ENCODE data around the gene CCT6B.
A peak's percentile ranks its signal among the peaks of the same experiment; 100 is the strongest.
"Not testable (repeated sequence)": the region's sequence is repeated elsewhere in the genome, so short reads cannot be mapped to it uniquely, and the experiment has no call there.

The CCT6B gene

GRCh38 chr17:34980353-34980680 lies 19.1 kb upstream of the CCT6B start, which contains the start of gene LIG3:
Gene LIG3 (plus strand): TSS chr17:34980512. CDS start chr17:34983006, 2,494 bp downstream.
- DNase-seq: peak; percentile 91 to 94

- DNase-seq: no peak
Measured at GRCh38 chr17:34979650-34980352, 18.5 kb upstream of the CCT6B start.

- DNase-seq: no peak
Measured at GRCh38 chr17:34979153-34979552, 17.9 kb upstream of the CCT6B start.

- no peak for DNase-seq
Measured at GRCh38 chr17:34974794-34975785, 13.8 kb upstream of the CCT6B start.

GRCh38 chr17:34974179-34974578 lies 12.9 kb upstream of the CCT6B start:
- no peak for DNase-seq

- DNase-seq: no peak
Measured at GRCh38 chr17:34958438-34958837, 2.8 kb downstream of the CCT6B start.

- DNase-seq: not testable (repeated sequence)
Measured at GRCh38 chr17:34950780-34951179, 10.5 kb downstream of the CCT6B start.

- DNase-seq: no peak
Measured at GRCh38 chr17:34930283-34930682, 31.0 kb downstream of the CCT6B start.

GRCh38 chr17:34926661-34927060 lies 34.6 kb downstream of the CCT6B start:
- no peak for DNase-seq

- no peak for DNase-seq
Measured at GRCh38 chr17:34920676-34921075, 40.6 kb downstream of the CCT6B start.

GRCh38 chr17:34917381-34917780 lies 43.9 kb downstream of the CCT6B start:
- no peak for DNase-seq

GRCh38 chr17:34916120-34916519 lies 45.1 kb downstream of the CCT6B start:
- DNase-seq: no peak

- no peak for DNase-seq
Measured at GRCh38 chr17:34913001-34913400, 48.3 kb downstream of the CCT6B start.

- no peak for DNase-seq
Measured at GRCh38 chr17:34909040-34909439, 52.2 kb downstream of the CCT6B start.

- no peak for DNase-seq
Measured at GRCh38 chr17:34902831-34903547, 58.3 kb downstream of the CCT6B start.

- no peak for DNase-seq
Measured at GRCh38 chr17:34899643-34900291, 61.5 kb downstream of the CCT6B start.

GRCh38 chr17:34895383-34895782 lies 65.9 kb downstream of the CCT6B start:
- no peak for DNase-seq

GRCh38 chr17:34894964-34895363 lies 66.3 kb downstream of the CCT6B start:
- no peak for DNase-seq

GRCh38 chr17:34892461-34893249 lies 68.6 kb downstream of the CCT6B start:
- DNase-seq: peak in 1 of 2 donors; percentile 23

GRCh38 chr17:34886831-34887230 lies 74.4 kb downstream of the CCT6B start:
- no peak for DNase-seq

GRCh38 chr17:34885076-34885475 lies 76.2 kb downstream of the CCT6B start:
- DNase-seq: no peak

- no peak for DNase-seq
Measured at GRCh38 chr17:34884597-34884996, 76.7 kb downstream of the CCT6B start.

Data from CD4-positive, alpha-beta T cell treated with Interferon alpha-2 for 1 hour (primary cell).